ENCODE measurements around the gene SRRM5. TPM values are rescaled to one million over a fixed set of nuclear protein-coding genes. Genes with fewer than 3 reads are reported as not detected.

Gene SRRM5
- total and polyA plus RNA-seq, 12 donors = 0.15 to 4.7 (median 0.28) TPM; not detected in 3

DNA sequence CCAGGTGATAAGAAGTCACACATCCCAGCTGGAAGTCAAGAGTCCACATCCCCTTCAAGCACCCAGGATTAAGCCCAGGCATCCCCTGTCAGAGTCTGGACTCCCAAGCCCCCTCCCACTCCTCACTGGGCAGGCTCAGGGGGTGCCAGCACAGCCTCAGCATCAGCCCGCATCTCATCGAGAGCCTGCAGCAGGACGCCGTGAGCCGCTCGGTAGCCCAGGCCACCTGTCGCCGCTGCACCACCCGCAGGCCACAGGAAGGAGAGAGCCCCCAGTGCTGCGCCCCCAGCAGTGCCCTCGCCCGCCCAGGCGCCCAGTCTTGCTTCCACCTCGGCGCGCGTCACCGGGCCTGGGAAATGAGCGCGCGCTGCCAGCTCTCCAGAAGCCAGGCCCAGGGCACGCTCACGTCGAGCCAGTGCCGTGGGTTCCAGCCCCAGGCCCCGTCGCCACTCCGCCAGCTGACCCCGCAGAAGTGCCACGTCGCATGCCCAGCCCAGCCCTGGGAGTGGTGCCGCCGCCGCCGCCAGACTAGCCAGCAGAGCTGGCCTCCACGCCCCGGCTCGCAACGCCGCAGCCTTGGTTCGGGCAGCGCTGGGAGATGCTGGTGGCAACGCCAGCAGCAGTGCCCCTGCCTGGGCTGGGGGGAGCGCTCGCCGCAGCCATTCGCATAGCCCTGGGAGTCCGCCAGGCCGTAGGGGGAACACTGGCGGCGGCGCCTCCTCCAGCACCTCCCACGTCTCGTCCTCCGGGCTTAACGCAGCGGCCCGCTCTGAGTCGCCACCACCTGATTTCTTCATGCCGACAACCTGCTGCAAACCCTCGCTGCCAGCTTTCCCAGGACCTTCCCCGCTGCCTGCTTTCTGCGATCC, 19.8 kb upstream of the SRRM5 start:
- intact Hi-C loops (cut with DNase I) = loop anchor here (5.0 to 10.0 kb wide), 3 partner anchors 35 to 63 kb away; no protein-coding TSS in a partner anchor
- peaks cover 0 to 42% of the 10 kb centered on the region in 2 donors for H3K36me3 ChIP-seq (replicated peaks in 1 of 2)
- 95 to 96% (median 96%) methylated on average over 24 to 63 of the region's 63 CpGs for WGBS, 4 donors
- TF ChIP-seq, protein P1, sequence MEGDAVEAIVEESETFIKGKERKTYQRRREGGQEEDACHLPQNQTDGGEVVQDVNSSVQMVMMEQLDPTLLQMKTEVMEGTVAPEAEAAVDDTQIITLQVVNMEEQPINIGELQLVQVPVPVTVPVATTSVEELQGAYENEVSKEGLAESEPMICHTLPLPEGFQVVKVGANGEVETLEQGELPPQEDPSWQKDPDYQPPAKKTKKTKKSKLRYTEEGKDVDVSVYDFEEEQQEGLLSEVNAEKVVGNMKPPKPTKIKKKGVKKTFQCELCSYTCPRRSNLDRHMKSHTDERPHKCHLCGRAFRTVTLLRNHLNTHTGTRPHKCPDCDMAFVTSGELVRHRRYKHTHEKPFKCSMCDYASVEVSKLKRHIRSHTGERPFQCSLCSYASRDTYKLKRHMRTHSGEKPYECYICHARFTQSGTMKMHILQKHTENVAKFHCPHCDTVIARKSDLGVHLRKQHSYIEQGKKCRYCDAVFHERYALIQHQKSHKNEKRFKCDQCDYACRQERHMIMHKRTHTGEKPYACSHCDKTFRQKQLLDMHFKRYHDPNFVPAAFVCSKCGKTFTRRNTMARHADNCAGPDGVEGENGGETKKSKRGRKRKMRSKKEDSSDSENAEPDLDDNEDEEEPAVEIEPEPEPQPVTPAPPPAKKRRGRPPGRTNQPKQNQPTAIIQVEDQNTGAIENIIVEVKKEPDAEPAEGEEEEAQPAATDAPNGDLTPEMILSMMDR (IDR thresholded peaks at IDR 0.05) = no peak
- TF ChIP-seq POLR2A (IDR thresholded peaks at IDR 0.05) = no peak
- H3K27me3 ChIP-seq = no peaks in the 10 kb centered on the region
- peaks cover 12 to 15% of the 10 kb centered on the region in 2 donors for H3K4me1 ChIP-seq (replicated peaks in 1 of 2)
- no peak for DNase-seq
- no peak overlapping the region for H3K27ac ChIP-seq
- H3K9me3 ChIP-seq (replicated peaks in 1 of 3) = no peaks in the 10 kb centered on the region
- H3K4me3 ChIP-seq = no peak overlapping the region

- Histone ChIP-seq H3K4me3 (no peak overlapping the region), H3K27me3 (no peaks in the 10 kb centered on the region), H3K4me1 (replicated peaks in 1 of 2) (peaks cover 19 to 23% of the 10 kb centered on the region in 2 donors), H3K9me3 (replicated peaks in 1 of 3) (no peaks in the 10 kb centered on the region), H3K36me3 (replicated peaks in 1 of 2) (peaks cover 0 to 42% of the 10 kb centered on the region in 2 donors), H3K27ac (no peak overlapping the region)
- intact Hi-C loops (cut with DNase I) = loop anchor here (5.0 to 10.0 kb wide), 3 partner anchors 36 to 62 kb away; no protein-coding TSS in a partner anchor
- no peak for TF ChIP-seq POLR2A (IDR thresholded peaks at IDR 0.05)
- TF ChIP-seq, protein P1 (IDR thresholded peaks at IDR 0.05) = no peak
- no peak for DNase-seq
- WGBS, 4 donors = 88 to 96% (median 93%) methylated on average over 15 to 37 of the region's 37 CpGs
Measured at GRCh38 chr19:43592800-43593350, 19.0 kb upstream of the SRRM5 start.

- H3K27ac ChIP-seq = peak overlapping the region in 2 of 5 donors; percentile 91 to 96
- no peaks in the 10 kb centered on the region for H3K27me3 ChIP-seq
- peaks cover 0 to 42% of the 10 kb centered on the region in 2 donors for H3K36me3 ChIP-seq (replicated peaks in 1 of 2)
- 79 to 90% (median 84%) methylated on average over 10 of the region's 10 CpGs for WGBS, 4 donors
- intact Hi-C loops (cut with DNase I) = loop anchor here (5.0 to 10.0 kb wide), 3 partner anchors 37 to 61 kb away; no protein-coding TSS in a partner anchor
- no peak for DNase-seq
- peaks cover 20 to 30% of the 10 kb centered on the region in 2 donors for H3K4me1 ChIP-seq (replicated peaks in 1 of 2)
- no peaks in the 10 kb centered on the region for H3K9me3 ChIP-seq (replicated peaks in 1 of 3)
- no peak for TF ChIP-seq POLR2A (IDR thresholded peaks at IDR 0.05)
- TF ChIP-seq, protein P1 (IDR thresholded peaks at IDR 0.05) = no peak
- H3K4me3 ChIP-seq = peak overlapping the region in 1 of 4 donors; percentile 65
Measured at GRCh38 chr19:43594081-43594697, 17.7 kb upstream of the SRRM5 start.

All from adrenal gland (tissue), 12 donors.